ENCODE data around the gene FBXO41.
A peak's percentile ranks its signal among the peaks of the same experiment; 100 is the strongest.

DNA sequence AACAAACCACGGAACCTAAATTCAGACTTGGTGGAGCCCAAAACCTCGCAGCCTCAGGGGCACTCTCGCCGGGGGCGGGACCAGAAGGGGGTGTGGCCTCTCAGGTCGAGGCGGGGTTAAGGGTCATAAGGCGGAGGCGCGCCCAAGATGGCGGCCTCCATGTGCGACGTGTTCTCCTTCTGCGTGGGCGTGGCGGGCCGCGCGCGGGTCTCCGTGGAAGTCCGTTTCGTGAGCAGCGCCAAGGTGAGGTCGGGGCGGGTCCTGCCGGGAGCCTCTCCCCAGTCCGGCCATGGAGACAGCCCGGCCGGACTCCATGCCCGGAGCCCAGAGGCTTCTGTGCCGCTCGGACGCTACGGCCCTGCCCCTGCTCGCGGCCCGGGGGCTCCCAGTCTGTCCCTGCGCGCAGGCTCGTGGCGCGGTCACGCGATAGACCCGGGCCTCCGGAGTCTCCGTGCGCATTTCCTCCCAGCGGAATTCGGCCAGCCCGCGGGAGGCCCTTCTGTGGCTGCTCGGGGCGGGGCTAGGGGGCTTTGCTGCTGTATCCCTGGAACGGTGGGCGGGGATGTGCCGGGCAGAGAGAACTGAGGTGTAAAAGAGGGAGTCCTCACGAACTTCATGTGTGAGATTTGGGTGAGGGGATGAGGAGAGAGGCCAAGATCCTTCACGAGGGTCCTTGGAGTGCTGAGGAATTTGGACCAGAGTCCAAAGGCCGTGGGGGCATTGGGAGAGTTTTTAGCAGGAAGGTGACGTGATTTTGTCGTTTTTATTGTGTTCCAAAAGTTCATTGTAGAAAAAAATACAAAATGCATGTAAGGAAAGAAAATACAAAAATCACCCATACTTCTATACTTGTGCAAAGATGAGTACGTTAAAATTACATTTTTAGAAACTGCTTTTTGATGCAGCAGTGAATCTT, 69.9 kb downstream of the FBXO41 start, which contains the start of gene SMYD5:
- TF ChIP-seq, protein P1, sequence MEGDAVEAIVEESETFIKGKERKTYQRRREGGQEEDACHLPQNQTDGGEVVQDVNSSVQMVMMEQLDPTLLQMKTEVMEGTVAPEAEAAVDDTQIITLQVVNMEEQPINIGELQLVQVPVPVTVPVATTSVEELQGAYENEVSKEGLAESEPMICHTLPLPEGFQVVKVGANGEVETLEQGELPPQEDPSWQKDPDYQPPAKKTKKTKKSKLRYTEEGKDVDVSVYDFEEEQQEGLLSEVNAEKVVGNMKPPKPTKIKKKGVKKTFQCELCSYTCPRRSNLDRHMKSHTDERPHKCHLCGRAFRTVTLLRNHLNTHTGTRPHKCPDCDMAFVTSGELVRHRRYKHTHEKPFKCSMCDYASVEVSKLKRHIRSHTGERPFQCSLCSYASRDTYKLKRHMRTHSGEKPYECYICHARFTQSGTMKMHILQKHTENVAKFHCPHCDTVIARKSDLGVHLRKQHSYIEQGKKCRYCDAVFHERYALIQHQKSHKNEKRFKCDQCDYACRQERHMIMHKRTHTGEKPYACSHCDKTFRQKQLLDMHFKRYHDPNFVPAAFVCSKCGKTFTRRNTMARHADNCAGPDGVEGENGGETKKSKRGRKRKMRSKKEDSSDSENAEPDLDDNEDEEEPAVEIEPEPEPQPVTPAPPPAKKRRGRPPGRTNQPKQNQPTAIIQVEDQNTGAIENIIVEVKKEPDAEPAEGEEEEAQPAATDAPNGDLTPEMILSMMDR (IDR thresholded peaks at IDR 0.05; ENCODE audit: low read depth, low read length, missing input control), result no peak
- TF ChIP-seq GABPA (IDR thresholded peaks at IDR 0.05 in 1 of 2, conservative IDR thresholded peaks at IDR 0.05 in 1 of 2) (peak in 1 of 2 donors; percentile 32), HNF4G (IDR thresholded peaks at IDR 0.05) (peak; percentile 57), FOXA1 (IDR thresholded peaks at IDR 0.05) (no peak)
- TF ChIP-seq, protein P2, sequence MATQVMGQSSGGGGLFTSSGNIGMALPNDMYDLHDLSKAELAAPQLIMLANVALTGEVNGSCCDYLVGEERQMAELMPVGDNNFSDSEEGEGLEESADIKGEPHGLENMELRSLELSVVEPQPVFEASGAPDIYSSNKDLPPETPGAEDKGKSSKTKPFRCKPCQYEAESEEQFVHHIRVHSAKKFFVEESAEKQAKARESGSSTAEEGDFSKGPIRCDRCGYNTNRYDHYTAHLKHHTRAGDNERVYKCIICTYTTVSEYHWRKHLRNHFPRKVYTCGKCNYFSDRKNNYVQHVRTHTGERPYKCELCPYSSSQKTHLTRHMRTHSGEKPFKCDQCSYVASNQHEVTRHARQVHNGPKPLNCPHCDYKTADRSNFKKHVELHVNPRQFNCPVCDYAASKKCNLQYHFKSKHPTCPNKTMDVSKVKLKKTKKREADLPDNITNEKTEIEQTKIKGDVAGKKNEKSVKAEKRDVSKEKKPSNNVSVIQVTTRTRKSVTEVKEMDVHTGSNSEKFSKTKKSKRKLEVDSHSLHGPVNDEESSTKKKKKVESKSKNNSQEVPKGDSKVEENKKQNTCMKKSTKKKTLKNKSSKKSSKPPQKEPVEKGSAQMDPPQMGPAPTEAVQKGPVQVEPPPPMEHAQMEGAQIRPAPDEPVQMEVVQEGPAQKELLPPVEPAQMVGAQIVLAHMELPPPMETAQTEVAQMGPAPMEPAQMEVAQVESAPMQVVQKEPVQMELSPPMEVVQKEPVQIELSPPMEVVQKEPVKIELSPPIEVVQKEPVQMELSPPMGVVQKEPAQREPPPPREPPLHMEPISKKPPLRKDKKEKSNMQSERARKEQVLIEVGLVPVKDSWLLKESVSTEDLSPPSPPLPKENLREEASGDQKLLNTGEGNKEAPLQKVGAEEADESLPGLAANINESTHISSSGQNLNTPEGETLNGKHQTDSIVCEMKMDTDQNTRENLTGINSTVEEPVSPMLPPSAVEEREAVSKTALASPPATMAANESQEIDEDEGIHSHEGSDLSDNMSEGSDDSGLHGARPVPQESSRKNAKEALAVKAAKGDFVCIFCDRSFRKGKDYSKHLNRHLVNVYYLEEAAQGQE (IDR thresholded peaks at IDR 0.05), result no peak
- TF ChIP-seq, protein P3, sequence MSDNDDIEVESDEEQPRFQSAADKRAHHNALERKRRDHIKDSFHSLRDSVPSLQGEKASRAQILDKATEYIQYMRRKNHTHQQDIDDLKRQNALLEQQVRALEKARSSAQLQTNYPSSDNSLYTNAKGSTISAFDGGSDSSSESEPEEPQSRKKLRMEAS (IDR thresholded peaks at IDR 0.05), result peak; percentile 84

All from liver (tissue), 3 donors.